GM12864 (cell line): ENCODE results near the gene CLEC7A.

ENCODE experiments used
- DNase-seq: peaks from one replicate; pipeline ENCODE4 v3.0.0-alpha.2; 2011; ENCODE audit warnings: low read depth
- H3K4me3 ChIP-seq: 2 replicates; pipeline ENCODE4 v1.5.1; 2011; ENCODE audit warnings: mild to moderate bottlenecking, low read depth, low read length, control low read depth
- TF ChIP-seq, protein P1 (sequence below): IDR thresholded peaks from 2 replicates; pipeline ENCODE4 v1.5.1; 2011; ENCODE audit warnings: low read depth, mild to moderate bottlenecking, moderate library complexity, low read length, control low read depth, inconsistent platforms; ENCODE audit errors: missing control alignments

CLEC7A gene

DNA sequence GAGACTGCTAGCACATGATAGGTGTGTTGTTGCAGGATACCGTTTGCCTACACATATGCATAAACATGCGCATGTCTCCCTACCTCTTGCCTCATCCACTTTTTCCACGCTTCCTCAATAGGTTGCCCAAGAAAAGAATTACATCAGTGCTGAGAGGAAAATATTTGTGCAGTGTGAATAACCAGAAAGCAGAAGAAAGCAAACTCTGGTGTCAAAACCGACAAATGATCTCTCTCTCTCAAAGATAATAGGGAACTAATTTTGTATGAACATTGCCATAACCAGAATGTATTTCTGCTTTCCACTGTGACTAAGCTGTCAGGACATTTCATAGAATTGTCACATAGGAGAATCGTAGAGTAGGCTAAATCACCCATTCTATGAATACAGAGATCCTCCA is 1.3 kb downstream of the CLEC7A start:
- H3K4me3 ChIP-seq = no peak overlapping the region
- TF ChIP-seq, protein P1, sequence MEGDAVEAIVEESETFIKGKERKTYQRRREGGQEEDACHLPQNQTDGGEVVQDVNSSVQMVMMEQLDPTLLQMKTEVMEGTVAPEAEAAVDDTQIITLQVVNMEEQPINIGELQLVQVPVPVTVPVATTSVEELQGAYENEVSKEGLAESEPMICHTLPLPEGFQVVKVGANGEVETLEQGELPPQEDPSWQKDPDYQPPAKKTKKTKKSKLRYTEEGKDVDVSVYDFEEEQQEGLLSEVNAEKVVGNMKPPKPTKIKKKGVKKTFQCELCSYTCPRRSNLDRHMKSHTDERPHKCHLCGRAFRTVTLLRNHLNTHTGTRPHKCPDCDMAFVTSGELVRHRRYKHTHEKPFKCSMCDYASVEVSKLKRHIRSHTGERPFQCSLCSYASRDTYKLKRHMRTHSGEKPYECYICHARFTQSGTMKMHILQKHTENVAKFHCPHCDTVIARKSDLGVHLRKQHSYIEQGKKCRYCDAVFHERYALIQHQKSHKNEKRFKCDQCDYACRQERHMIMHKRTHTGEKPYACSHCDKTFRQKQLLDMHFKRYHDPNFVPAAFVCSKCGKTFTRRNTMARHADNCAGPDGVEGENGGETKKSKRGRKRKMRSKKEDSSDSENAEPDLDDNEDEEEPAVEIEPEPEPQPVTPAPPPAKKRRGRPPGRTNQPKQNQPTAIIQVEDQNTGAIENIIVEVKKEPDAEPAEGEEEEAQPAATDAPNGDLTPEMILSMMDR = no peak
- DNase-seq = no peak

DNA sequence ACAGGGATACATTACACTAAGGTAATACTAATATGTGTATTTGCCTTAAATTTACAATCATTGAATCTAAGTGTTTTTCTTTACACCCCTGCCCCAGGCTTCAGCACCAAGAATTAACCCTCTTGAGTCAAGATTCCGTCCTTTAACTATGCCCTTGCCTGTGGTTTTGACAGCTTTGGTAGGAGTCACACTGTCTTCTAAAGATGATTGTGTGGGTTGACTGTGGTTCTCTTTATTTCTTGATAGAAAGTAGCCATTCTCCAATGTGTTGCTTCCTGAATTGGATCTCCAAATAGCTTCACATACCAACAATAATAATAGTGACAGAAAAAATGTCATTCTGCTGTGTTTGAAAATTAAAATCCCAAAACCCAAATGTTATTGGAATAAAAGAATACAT is 3.6 kb downstream of the CLEC7A start:
- H3K4me3 ChIP-seq = no peak overlapping the region
- TF ChIP-seq, protein P1 = no peak
- DNase-seq = no peak

DNA sequence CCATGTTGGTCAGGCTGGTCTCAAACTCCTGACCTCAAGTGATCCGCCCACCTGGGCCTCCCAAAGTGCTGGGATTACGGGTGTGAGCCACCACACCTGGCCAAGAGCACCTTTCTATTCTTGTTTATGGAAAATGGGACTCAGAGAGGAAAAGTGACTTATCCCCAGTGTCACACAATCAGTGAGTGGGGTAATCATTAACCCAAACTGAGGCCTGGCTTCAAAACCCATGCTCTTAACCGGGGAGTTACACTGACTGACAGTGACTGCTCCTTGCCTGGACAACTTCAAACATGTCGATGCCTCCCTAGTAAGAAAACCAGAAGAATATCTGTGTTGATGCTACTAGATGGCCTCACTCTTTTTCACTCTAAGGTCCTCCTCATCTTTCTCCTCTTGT is 7.3 kb downstream of the CLEC7A start:
- TF ChIP-seq, protein P1 = no peak
- no peak overlapping the region for H3K4me3 ChIP-seq

DNA sequence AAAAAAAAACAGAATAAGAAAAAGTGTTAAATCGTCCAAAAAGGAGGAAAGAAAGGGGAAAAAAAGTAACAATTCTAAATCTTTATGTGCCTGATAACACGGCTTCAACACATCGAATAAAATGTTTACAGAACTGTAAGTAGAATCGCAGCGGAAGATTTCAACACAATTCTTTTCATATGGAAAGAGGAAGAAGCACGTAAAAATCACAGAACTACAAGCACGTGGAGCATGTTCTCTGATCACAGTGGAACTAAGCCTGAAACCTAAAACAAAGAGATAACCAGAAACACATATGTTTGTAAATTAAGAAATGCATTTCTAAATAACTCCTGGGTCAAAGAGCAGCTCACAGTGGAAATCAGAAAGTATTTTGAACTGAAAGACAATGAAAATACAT is 8.7 kb downstream of the CLEC7A start:
- TF ChIP-seq, protein P1 = no peak
- H3K4me3 ChIP-seq = no peak overlapping the region
- DNase-seq = no peak

More for the DNA sequence above, 7.3 kb downstream of the CLEC7A start:
- DNase-seq = no peak

DNA sequence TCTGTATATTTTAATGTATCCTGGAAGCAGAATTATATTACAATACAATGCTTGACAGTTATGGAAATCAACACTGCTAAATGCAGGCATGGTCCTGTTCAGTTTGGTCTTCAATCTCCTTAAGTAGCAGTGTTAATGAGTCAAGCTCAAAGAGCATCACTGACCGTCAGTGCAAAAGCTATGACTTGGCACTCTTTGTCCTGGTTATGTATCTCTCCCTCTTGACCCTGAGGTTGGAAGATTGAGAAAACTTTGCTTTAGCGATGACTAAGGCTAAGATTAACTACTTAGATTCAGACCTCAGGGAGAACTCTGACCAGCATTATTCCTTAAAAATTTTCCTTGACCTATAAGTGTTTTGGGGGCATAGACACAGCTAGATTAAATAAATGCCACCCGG is 10.9 kb downstream of the CLEC7A start:
- TF ChIP-seq, protein P1 = no peak
- no peak overlapping the region for H3K4me3 ChIP-seq

DNA sequence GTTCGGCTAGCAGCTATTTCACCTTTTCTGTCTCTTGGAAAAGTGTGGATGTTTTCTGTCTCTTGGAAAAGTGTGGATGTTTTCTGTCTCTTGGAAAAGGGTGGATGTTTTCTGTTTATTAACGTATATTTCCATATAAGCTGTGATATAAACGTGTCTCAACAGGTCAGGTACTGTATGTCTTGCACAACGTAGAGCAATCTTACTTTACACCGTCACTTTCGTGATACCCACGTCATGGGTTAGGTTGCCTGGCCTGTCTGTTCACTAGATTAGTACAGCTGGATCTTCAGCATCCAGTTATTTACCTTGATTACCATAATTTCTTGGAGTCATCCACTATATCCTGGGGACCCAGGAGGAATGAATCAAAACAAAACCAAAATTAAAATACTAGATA is 14.1 kb downstream of the CLEC7A start:
- TF ChIP-seq, protein P1 = no peak
- no peak for DNase-seq
- no peak overlapping the region for H3K4me3 ChIP-seq

More for the DNA sequence above, 10.9 kb downstream of the CLEC7A start:
- DNase-seq = no peak

DNA sequence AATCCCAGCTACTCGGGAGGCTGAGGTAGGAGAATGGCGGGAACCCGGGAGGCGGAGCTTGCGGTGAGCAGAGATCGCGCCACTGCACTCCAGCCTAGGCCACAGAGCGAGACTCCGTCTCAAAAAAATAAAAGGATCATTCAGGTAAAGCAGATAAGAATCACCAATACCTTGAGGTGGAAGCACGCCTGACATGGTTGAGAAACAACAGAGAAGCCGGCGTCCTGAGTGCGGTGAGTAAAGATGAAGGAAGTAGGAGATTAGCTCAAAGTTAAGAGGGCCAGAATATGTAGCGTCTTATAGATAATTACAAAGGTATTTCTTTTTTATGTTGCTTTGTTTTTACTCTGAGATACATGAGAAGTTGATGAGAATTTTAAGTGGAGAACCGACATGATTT is 14.7 kb downstream of the CLEC7A start:
- H3K4me3 ChIP-seq = no peak overlapping the region
- TF ChIP-seq, protein P1 = no peak
- DNase-seq = no peak
